ENCODE results near the gene PGLYRP3. TPM values are rescaled to one million over a fixed set of nuclear protein-coding genes. Genes with fewer than 3 reads are reported as not detected.

The PGLYRP3 gene
- total and polyA plus RNA-seq, 3 donors from 2014 or later: 0.28 TPM; not detected in 2

DNA sequence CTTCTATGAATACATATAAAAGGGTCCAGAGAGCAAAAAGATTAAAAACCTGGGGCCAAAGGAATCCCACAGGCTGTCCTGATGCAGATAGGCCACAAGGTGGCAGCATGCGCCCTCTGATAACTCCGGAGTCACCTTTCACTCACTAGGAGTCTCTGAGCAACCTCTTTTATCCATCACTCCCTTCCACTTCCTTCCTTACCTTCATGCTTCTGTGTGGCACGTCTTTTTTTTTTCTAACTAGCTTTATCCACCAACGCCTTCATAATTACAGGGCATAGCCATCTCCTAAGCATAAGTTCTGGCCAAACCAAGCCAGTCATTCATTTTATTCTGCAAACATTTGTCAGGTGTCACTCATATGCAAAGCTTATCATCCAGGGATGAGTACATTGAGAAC lies 39.8 kb upstream of the PGLYRP3 start:
- intact Hi-C loops (cut with DNase I; ENCODE audit: low total_unique reads): loop anchor here (10.0 kb wide), 1 partner anchor 142 kb away; no protein-coding TSS in a partner anchor
- Histone ChIP-seq H3K27ac (no peak overlapping the region), H3K27me3 (no peaks in the 10 kb centered on the region), H3K4me1 (no peaks in the 10 kb centered on the region), H3K4me3 (no peak overlapping the region), H3K9me3 (no peaks in the 10 kb centered on the region), H3K36me3 (ENCODE audit: low read depth, missing control alignments) (no peaks in the 10 kb centered on the region)
- 12% methylated on average over 4 of the region's 4 CpGs for WGBS, 2 donors
- DNase-seq: peak; percentile 81
- no peak for TF ChIP-seq POLR2A (IDR thresholded peaks at IDR 0.05)
- TF ChIP-seq, protein P1, sequence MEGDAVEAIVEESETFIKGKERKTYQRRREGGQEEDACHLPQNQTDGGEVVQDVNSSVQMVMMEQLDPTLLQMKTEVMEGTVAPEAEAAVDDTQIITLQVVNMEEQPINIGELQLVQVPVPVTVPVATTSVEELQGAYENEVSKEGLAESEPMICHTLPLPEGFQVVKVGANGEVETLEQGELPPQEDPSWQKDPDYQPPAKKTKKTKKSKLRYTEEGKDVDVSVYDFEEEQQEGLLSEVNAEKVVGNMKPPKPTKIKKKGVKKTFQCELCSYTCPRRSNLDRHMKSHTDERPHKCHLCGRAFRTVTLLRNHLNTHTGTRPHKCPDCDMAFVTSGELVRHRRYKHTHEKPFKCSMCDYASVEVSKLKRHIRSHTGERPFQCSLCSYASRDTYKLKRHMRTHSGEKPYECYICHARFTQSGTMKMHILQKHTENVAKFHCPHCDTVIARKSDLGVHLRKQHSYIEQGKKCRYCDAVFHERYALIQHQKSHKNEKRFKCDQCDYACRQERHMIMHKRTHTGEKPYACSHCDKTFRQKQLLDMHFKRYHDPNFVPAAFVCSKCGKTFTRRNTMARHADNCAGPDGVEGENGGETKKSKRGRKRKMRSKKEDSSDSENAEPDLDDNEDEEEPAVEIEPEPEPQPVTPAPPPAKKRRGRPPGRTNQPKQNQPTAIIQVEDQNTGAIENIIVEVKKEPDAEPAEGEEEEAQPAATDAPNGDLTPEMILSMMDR (IDR thresholded peaks at IDR 0.05): peak; percentile 61 to 91 (median 84)

DNA sequence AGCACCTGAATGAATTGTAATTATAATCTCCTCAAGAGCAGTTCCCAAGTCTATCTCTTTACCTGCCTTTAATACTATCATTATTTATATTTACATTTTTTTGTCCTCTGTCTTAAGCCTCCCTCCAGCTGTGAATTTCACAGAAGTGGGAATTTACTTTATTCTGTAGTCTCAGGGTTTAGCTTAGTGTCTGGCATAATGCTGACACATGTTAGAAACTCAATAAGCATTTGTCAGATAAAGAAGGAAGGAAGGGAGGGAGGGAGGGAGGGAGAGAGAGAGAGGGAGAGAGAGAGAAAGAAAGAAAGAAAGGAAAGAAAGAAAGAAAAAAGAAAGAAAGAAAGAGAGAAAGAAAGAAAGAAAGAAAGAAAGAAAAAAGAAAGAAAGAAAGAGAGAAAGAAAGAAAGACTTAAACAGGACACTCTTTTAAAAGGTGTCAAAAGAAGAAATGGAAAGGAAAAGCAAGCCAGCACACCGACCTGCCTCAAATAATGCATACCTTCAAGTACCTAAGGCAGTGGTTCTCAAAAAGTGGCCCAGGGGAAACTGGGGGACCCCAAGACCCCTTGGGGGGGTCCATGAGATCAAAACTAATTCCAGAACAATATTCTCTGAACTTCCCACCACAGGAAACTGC lies 37.7 kb upstream of the PGLYRP3 start:
- DNase-seq: no peak
- no peaks in the 10 kb centered on the region for H3K27me3 ChIP-seq
- no peaks in the 10 kb centered on the region for H3K4me1 ChIP-seq
- TF ChIP-seq POLR2A (IDR thresholded peaks at IDR 0.05): no peak
- TF ChIP-seq, protein P1 (IDR thresholded peaks at IDR 0.05): no peak
- WGBS, 2 donors: 62 to 68% methylated on average over 1 of the region's 1 CpG
- intact Hi-C loops (cut with DNase I; ENCODE audit: low total_unique reads): loop anchor here (10.0 kb wide), 1 partner anchor 144 kb away; no protein-coding TSS in a partner anchor
- H3K27ac ChIP-seq: no peak overlapping the region
- no peaks in the 10 kb centered on the region for H3K36me3 ChIP-seq (ENCODE audit: low read depth, missing control alignments)
- H3K4me3 ChIP-seq: no peak overlapping the region
- no peaks in the 10 kb centered on the region for H3K9me3 ChIP-seq

DNA sequence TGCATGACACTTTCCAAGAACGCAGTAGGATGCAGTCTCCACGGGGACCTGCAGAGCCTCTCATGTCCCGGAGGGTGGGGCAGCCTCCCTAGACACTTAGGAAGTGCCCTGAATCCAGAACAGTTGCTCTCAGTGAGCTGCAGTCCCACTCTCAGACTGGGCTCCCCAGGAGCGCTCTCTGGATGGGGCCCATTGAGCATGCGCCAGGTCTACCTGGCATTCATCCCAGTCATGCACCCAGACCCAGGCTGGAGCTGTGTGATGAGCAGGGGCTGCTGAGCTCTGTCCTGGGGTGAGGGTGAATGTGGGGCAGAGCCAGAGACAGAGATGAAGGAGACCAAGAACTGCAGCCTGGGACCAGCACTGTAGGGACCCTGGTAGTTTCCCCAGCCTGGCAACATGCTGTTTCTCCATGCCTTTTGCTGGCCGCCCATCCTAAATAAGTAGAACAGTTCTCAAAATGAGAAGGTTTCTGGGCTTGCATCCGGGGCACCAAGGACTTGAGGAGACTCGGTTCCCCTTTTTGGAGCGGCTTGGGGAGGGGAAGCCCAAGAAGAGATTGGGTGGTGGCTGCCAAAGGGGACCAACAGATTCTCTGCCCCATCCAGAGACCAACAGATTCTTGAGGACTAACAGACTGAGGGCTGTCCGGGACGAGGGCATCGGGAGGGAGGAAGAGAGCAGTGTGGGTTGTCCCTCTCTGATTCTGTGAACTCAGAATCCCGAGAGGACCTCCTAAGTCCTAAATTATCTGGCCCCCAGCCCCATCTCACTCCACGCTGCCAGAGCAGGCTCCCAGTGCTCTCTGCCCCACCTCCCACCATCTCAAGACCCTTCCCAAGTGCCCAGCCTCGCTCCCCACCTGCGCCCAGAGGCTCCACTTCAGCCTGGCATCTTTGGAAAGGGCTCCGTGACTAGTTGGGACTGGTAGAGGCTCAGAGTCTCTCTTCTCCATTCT lies 36.9 kb upstream of the PGLYRP3 start:
- WGBS, 2 donors: 73 to 81% methylated on average over 16 to 17 of the region's 17 CpGs
- Histone ChIP-seq H3K4me1 (no peaks in the 10 kb centered on the region), H3K36me3 (ENCODE audit: low read depth, missing control alignments) (no peaks in the 10 kb centered on the region), H3K27ac (no peak overlapping the region), H3K27me3 (no peaks in the 10 kb centered on the region), H3K4me3 (no peak overlapping the region), H3K9me3 (no peaks in the 10 kb centered on the region)
- intact Hi-C loops (cut with DNase I; ENCODE audit: low total_unique reads): loop anchor here (10.0 kb wide), 1 partner anchor 145 kb away; no protein-coding TSS in a partner anchor
- no peak for TF ChIP-seq POLR2A (IDR thresholded peaks at IDR 0.05)
- TF ChIP-seq, protein P1 (IDR thresholded peaks at IDR 0.05): no peak
- DNase-seq: no peak

- TF ChIP-seq POLR2A (IDR thresholded peaks at IDR 0.05): no peak
- TF ChIP-seq, protein P1 (IDR thresholded peaks at IDR 0.05): no peak
- no peaks in the 10 kb centered on the region for H3K36me3 ChIP-seq (ENCODE audit: low read depth, missing control alignments)
- 73 to 75% methylated on average over 8 to 10 of the region's 10 CpGs for WGBS, 2 donors
- H3K4me3 ChIP-seq: no peak within 1 kb of the TSS
- DNase-seq: no peak
- H3K27ac ChIP-seq: no peak within 1 kb of the TSS
- H3K4me1 ChIP-seq: peaks cover 5% of the 10 kb centered on the region
- H3K27me3 ChIP-seq: no peaks in the 10 kb centered on the region
- no peaks in the 10 kb centered on the region for H3K9me3 ChIP-seq
- intact Hi-C loops (cut with DNase I; ENCODE audit: low total_unique reads): no loop called here
These were observed 36.0 kb upstream of the PGLYRP3 start, which contains the start of gene PGLYRP4 for GRCh38 chr1:153348511-153349362. PGLYRP4 (minus strand) TSS chr1:153348841; CDS start chr1:153347932, 909 bp downstream.
